Measurements from ENCODE around the gene FCRLB.

FCRLB gene

GRCh38 chr1:161747801-161748200 lies 26.5 kb downstream of the FCRLB start:
- TF ChIP-seq CTCF (IDR thresholded peaks at IDR 0.05): no peak

- TF ChIP-seq CTCF (IDR thresholded peaks at IDR 0.05): no peak; the same call in 1 of the 2 replicates
These were observed 28.4 kb downstream of the FCRLB start, which contains the start of gene DUSP12 for GRCh38 chr1:161749509-161750407. TSS of gene DUSP12 (plus strand) at chr1:161749786. CDS start at chr1:161749802, 16 bp downstream.

- TF ChIP-seq CTCF (IDR thresholded peaks at IDR 0.05): peak; percentile 61
These were observed 42.3 kb downstream of the FCRLB start for GRCh38 chr1:161763522-161764098.

- no peak for TF ChIP-seq CTCF (IDR thresholded peaks at IDR 0.05)
These were observed 45.0 kb downstream of the FCRLB start, which contains the start of gene ATF6 for GRCh38 chr1:161766102-161766981. TSS of gene ATF6 (plus strand) at chr1:161766320. CDS start at chr1:161766361, 41 bp downstream.

- TF ChIP-seq CTCF (IDR thresholded peaks at IDR 0.05): no peak
These were observed 47.1 kb downstream of the FCRLB start for GRCh38 chr1:161768461-161768860.

- no peak for TF ChIP-seq CTCF (IDR thresholded peaks at IDR 0.05)
These were observed 47.8 kb downstream of the FCRLB start for GRCh38 chr1:161768986-161769672.

GRCh38 chr1:161770250-161770649 lies 48.9 kb downstream of the FCRLB start:
- no peak for TF ChIP-seq CTCF (IDR thresholded peaks at IDR 0.05)

Data from LNCAP (cell line).